Vagina (tissue), 2 donors: ENCODE measurements around the gene ARHGAP8.

Experiments used
- CTCF ChIP-seq, 3 experiments: fragments of 450-650 bp in 2 of 3; fragments of 200-600 bp in 1 of 3; sonication (generic) in 1 of 3; IDR thresholded peaks; one replicate each; pipeline ENCODE4 v1.5.1; 2017 to 2019; ENCODE audit warnings: antibody characterized with exemption in 3 of 3, mild to moderate bottlenecking in 2 of 3, moderate library complexity in 2 of 3
- POLR2A ChIP-seq, 2 donors: fragments of 450-650 bp; IDR thresholded peaks; one replicate each; pipeline ENCODE4 v1.6.1; 2017; ENCODE audit warnings: antibody characterized with exemption in 2 of 2, mild to moderate bottlenecking in 2 of 2, moderate library complexity in 2 of 2

GRCh38 chr22:44755417-44755816 is 3.0 kb downstream of the ARHGAP8 start:
- no peak for TF ChIP-seq CTCF (IDR thresholded peaks at IDR 0.05)
- no peak for TF ChIP-seq POLR2A (IDR thresholded peaks at IDR 0.05)
